MM.1S (cell line): ENCODE measurements around the gene SUCO.

ENCODE experiments used
- DNase-seq: peaks from one replicate; pipeline ENCODE4 v3.0.0-alpha.2; 2015
- H2AFZ ChIP-seq: fragments of 300-600 bp; sonication (generic); 2 replicates; pipeline ENCODE4 v1.6.0; 2016; ENCODE audit warnings: antibody characterized with exemption, low read length
- H3F3A ChIP-seq: fragments of 300-600 bp; sonication (generic); 2 replicates; pipeline ENCODE4 v1.6.1; 2016; ENCODE audit warnings: mild to moderate bottlenecking, antibody characterized with exemption, low read length, moderate library complexity, mixed read lengths; ENCODE audit not compliant: insufficient read depth
- H3K27ac ChIP-seq: fragments of 300-600 bp; sonication (generic); 2 replicates; pipeline ENCODE4 v1.5.1; 2016; ENCODE audit warnings: mild to moderate bottlenecking, low read length
- H3K27me3 ChIP-seq: fragments of 300-600 bp; sonication (generic); replicated peaks from 2 replicates; pipeline ENCODE4 v1.6.0; 2016; ENCODE audit warnings: low read length; ENCODE audit not compliant: insufficient read depth
- H3K36me3 ChIP-seq: fragments of 300-600 bp; sonication (generic); replicated peaks from 2 replicates; pipeline ENCODE4 v1.6.1; 2016; ENCODE audit warnings: mild to moderate bottlenecking, low read length, mixed read lengths; ENCODE audit not compliant: insufficient read depth
- H3K4me1 ChIP-seq: fragments of 300-600 bp; sonication (generic); 2 replicates; pipeline ENCODE4 v1.6.1; 2016; ENCODE audit warnings: low read length, mixed read lengths
- H3K4me2 ChIP-seq: fragments of 300-600 bp; sonication (generic); 2 replicates; pipeline ENCODE4 v1.6.0; 2016; ENCODE audit warnings: low read depth, low read length
- H3K4me3 ChIP-seq: fragments of 300-600 bp; sonication (generic); 2 replicates; pipeline ENCODE4 v1.5.1; 2016; ENCODE audit warnings: low read length, mixed read lengths
- H3K79me2 ChIP-seq: fragments of 300-600 bp; sonication (generic); 2 replicates; pipeline ENCODE4 v1.6.1; 2016; ENCODE audit warnings: mixed run types, low read length, mixed read lengths
- H3K9ac ChIP-seq: fragments of 300-600 bp; sonication (generic); 2 replicates; pipeline ENCODE4 v1.6.1; 2016; ENCODE audit warnings: low read length, mixed read lengths
- H3K9me2 ChIP-seq: fragments of 300-600 bp; sonication (generic); replicated peaks from 2 replicates; pipeline ENCODE4 v1.6.1; 2016; ENCODE audit warnings: mild to moderate bottlenecking, low read length, mixed read lengths; ENCODE audit not compliant: insufficient read depth
- H3K9me3 ChIP-seq: fragments of 300-600 bp; sonication (generic); replicated peaks from 2 replicates; pipeline ENCODE4 v1.6.1; 2016; ENCODE audit warnings: mild to moderate bottlenecking, low read length, mixed read lengths; ENCODE audit not compliant: insufficient read depth
- H4K20me1 ChIP-seq: fragments of 300-600 bp; sonication (generic); 2 replicates; pipeline ENCODE4 v1.6.1; 2016; ENCODE audit warnings: mild to moderate bottlenecking, low read length, moderate library complexity, mixed read lengths; ENCODE audit not compliant: insufficient read depth
- CTCF ChIP-seq: fragments of 300-600 bp; sonication (generic); IDR thresholded peaks from 2 replicates; pipeline ENCODE4 v1.5.1; 2016; ENCODE audit warnings: antibody characterized with exemption, low read length, mixed read lengths
- EZH2 ChIP-seq: fragments of 300-600 bp; sonication (generic); optimal IDR thresholded peaks from 2 replicates; pipeline ENCODE3; 2017; ENCODE audit warnings: low read depth, mild to moderate bottlenecking, antibody characterized with exemption, low read length, mixed read lengths
- EZH2phosphoT487 ChIP-seq: fragments of 300-600 bp; sonication (generic); IDR thresholded peaks from 2 replicates; pipeline ENCODE4 v1.6.1; 2018; ENCODE audit warnings: antibody characterized with exemption, low read length

The SUCO gene

GRCh38 chr1:172515927-172516326 is 17.0 kb upstream of the SUCO start:
- DNase-seq, result no peak

GRCh38 chr1:172517081-172517480 is 15.9 kb upstream of the SUCO start:
- Histone ChIP-seq H4K20me1 (no peaks in the 10 kb centered on the region), H3F3A (no peaks in the 10 kb centered on the region), H3K9me2 (no peaks in the 10 kb centered on the region), H3K4me3 (no peak overlapping the region), H3K4me1 (no peaks in the 10 kb centered on the region), H3K9ac (no peak overlapping the region), H3K27me3 (no peaks in the 10 kb centered on the region), H3K79me2 (no peaks in the 10 kb centered on the region), H3K36me3 (no peaks in the 10 kb centered on the region), H3K4me2 (no peak overlapping the region), H3K27ac (no peak overlapping the region), H3K9me3 (no peaks in the 10 kb centered on the region), H2AFZ (no peak overlapping the region)
- no peak for DNase-seq
- TF ChIP-seq EZH2phosphoT487, result no peak

More at GRCh38 chr1:172515927-172516326, 17.0 kb upstream of the SUCO start:
- Histone ChIP-seq H3K79me2 (no peaks in the 10 kb centered on the region), H3K36me3 (no peaks in the 10 kb centered on the region), H3F3A (no peaks in the 10 kb centered on the region), H3K27ac (no peak overlapping the region), H4K20me1 (no peaks in the 10 kb centered on the region), H3K4me3 (no peak overlapping the region), H3K4me2 (no peak overlapping the region), H3K4me1 (no peaks in the 10 kb centered on the region), H3K9me3 (no peaks in the 10 kb centered on the region), H3K9ac (no peak overlapping the region), H3K27me3 (no peaks in the 10 kb centered on the region), H3K9me2 (no peaks in the 10 kb centered on the region), H2AFZ (no peak overlapping the region)
- TF ChIP-seq EZH2 (no peak), EZH2phosphoT487 (no peak), CTCF (no peak)

- Histone ChIP-seq H3K79me2 (no peaks in the 10 kb centered on the region), H3K36me3 (no peaks in the 10 kb centered on the region), H3K4me3 (no peak overlapping the region), H3K27me3 (no peaks in the 10 kb centered on the region), H4K20me1 (no peaks in the 10 kb centered on the region), H3K9me3 (no peaks in the 10 kb centered on the region), H3K4me1 (no peaks in the 10 kb centered on the region), H3K9ac (no peak overlapping the region), H3F3A (no peaks in the 10 kb centered on the region), H3K9me2 (no peaks in the 10 kb centered on the region), H3K4me2 (no peak overlapping the region), H2AFZ (no peak overlapping the region), H3K27ac (no peak overlapping the region)
- DNase-seq, result no peak
- TF ChIP-seq EZH2 (no peak), CTCF (no peak), EZH2phosphoT487 (no peak)
Measured at GRCh38 chr1:172517545-172517944, 15.4 kb upstream of the SUCO start.

- no peak for DNase-seq
- Histone ChIP-seq H3K9me2 (no peaks in the 10 kb centered on the region), H3K9me3 (no peaks in the 10 kb centered on the region), H3K27ac (no peak overlapping the region), H3K79me2 (peaks cover 10% of the 10 kb centered on the region), H3K4me3 (no peak overlapping the region), H3F3A (peaks cover 16% of the 10 kb centered on the region; the same call in 1 of the 2 replicates), H3K4me2 (no peak overlapping the region), H3K27me3 (no peaks in the 10 kb centered on the region), H3K36me3 (no peaks in the 10 kb centered on the region), H3K4me1 (peaks cover 8% of the 10 kb centered on the region), H2AFZ (no peak overlapping the region), H4K20me1 (no peaks in the 10 kb centered on the region), H3K9ac (no peak overlapping the region)
- TF ChIP-seq CTCF (no peak), EZH2phosphoT487 (no peak), EZH2 (no peak)
Measured at GRCh38 chr1:172529304-172529703, 3.6 kb upstream of the SUCO start.
